Measurements from ENCODE around the gene SELENOO. TPM values are rescaled to one million over a fixed set of nuclear protein-coding genes. Genes with fewer than 3 reads are reported as not detected.

SELENOO gene
- total RNA-seq, 1 donor from 2014 or later: 12.7 TPM

GRCh38 chr22:50247748-50248147 lies 46.9 kb downstream of the SELENOO start:
- intact Hi-C loops (cut with DNase I): loop anchor here (10.0 kb wide), 1 partner anchor 257 kb away; the partner anchor contains the start of genes LMF2 and NCAPH2
- no peak for DNase-seq (ENCODE audit: low spot score)

GRCh38 chr22:50248196-50249081 lies 47.6 kb downstream of the SELENOO start:
- intact Hi-C loops (cut with DNase I): loop anchor here (10.0 kb wide), 1 partner anchor 256 kb away; the partner anchor contains the start of genes LMF2 and NCAPH2
- DNase-seq (ENCODE audit: low spot score): no peak

- intact Hi-C loops (cut with DNase I): loop anchor here (10.0 kb wide), 1 partner anchor 255 kb away; the partner anchor contains the start of genes LMF2 and NCAPH2
- no peak for DNase-seq (ENCODE audit: low spot score)
Observed at GRCh38 chr22:50249341-50250248, 48.8 kb downstream of the SELENOO start.

- intact Hi-C loops (cut with DNase I): no loop called here
Observed at GRCh38 chr22:50250249-50250554, 49.4 kb downstream of the SELENOO start.

GRCh38 chr22:50250555-50251476 lies 50.0 kb downstream of the SELENOO start, which contains the start of gene HDAC10:
Gene HDAC10, minus strand, starts transcription at chr22:50251265. Its CDS starts 233 bp downstream, at chr22:50251032.
- intact Hi-C loops (cut with DNase I): no loop called here
- peak; percentile 90 for DNase-seq (ENCODE audit: low spot score)

More at GRCh38 chr22:50250249-50250554, 49.4 kb downstream of the SELENOO start:
- no peak for DNase-seq (ENCODE audit: low spot score)

GRCh38 chr22:50251477-50252081 lies 50.8 kb downstream of the SELENOO start:
- intact Hi-C loops (cut with DNase I): loop anchor here (2.0 kb wide), 1 partner anchor 91 kb away; the partner anchor contains the start of gene PPP6R2
- no peak for DNase-seq (ENCODE audit: low spot score)

GRCh38 chr22:50252082-50253045 lies 51.6 kb downstream of the SELENOO start:
- DNase-seq (ENCODE audit: low spot score): peak; percentile 88
- intact Hi-C loops (cut with DNase I): loop anchor here (2.0 kb wide), 1 partner anchor 90 kb away; the partner anchor contains the start of gene PPP6R2

- no peak for DNase-seq (ENCODE audit: low spot score)
- intact Hi-C loops (cut with DNase I): loop anchor here (2.0 kb wide), 1 partner anchor 90 kb away; the partner anchor contains the start of gene PPP6R2
Observed at GRCh38 chr22:50253046-50253915, 52.5 kb downstream of the SELENOO start.

GRCh38 chr22:50253941-50254340 lies 53.1 kb downstream of the SELENOO start:
- intact Hi-C loops (cut with DNase I): loop anchor here (2.0 kb wide), 1 partner anchor 89 kb away; the partner anchor contains the start of gene PPP6R2
- DNase-seq (ENCODE audit: low spot score): no peak

GRCh38 chr22:50255099-50255498 lies 54.3 kb downstream of the SELENOO start:
- DNase-seq (ENCODE audit: low spot score): no peak
- intact Hi-C loops (cut with DNase I): no loop called here

GRCh38 chr22:50255607-50256006 lies 54.8 kb downstream of the SELENOO start:
- no peak for DNase-seq (ENCODE audit: low spot score)
- intact Hi-C loops (cut with DNase I): no loop called here

GRCh38 chr22:50256258-50256862 lies 55.5 kb downstream of the SELENOO start:
- no peak for DNase-seq (ENCODE audit: low spot score)
- intact Hi-C loops (cut with DNase I): no loop called here

GRCh38 chr22:50257041-50257440 lies 56.2 kb downstream of the SELENOO start:
- intact Hi-C loops (cut with DNase I): no loop called here
- no peak for DNase-seq (ENCODE audit: low spot score)

GRCh38 chr22:50257451-50258360 lies 56.9 kb downstream of the SELENOO start:
- DNase-seq (ENCODE audit: low spot score): no peak
- intact Hi-C loops (cut with DNase I): no loop called here

All from cardiac septum (tissue), 1 donor.